Panc1 (cell line): ENCODE measurements around the gene DCAF11. TPM values are rescaled to one million over a fixed set of nuclear protein-coding genes. Genes with fewer than 3 reads are reported as not detected.

ENCODE experiments used
- ATAC-seq: fragments of 200-7000 bp; cut with Tn5 transposase; 2 replicates; pipeline ENCODE4 v1.9.1; 2020; ENCODE audit warnings: mild to moderate bottlenecking, moderate library complexity
- BruUV-seq: library from RNA; stranded (reverse); fragments of 400-500 nt; replicated peaks from 2 replicates; lab custom pipeline; 2021; lab: Mats Ljungman, UMichigan
- CTCF ChIA-PET: fragments of 300-600 bp; sonication (Branson Sonifier 250); formaldehyde crosslinking; loops from one replicate; lab custom pipeline; 2022; ENCODE audit warnings: antibody characterized with exemption; lab: Charles Lee
- POLR2A ChIA-PET: fragments of 300-600 bp; sonication (Branson Sonifier 250); formaldehyde crosslinking; loops from one replicate; lab custom pipeline; 2022; ENCODE audit warnings: antibody characterized with exemption; lab: Charles Lee
- DNase-seq: peaks from one replicate; pipeline ENCODE4 v3.0.0-alpha.2; 2010; ENCODE audit warnings: low read depth, low spot score
- H3K27ac ChIP-seq: 2 replicates; pipeline ENCODE4 v1.5.1; 2011; ENCODE audit warnings: mild to moderate bottlenecking, low read length, inconsistent platforms
- H3K27me3 ChIP-seq: fragments of 200-500 bp; sonication (Bioruptor generic); 2 replicates; pipeline ENCODE4 v1.6.0; 2014; ENCODE audit warnings: low read length, inconsistent platforms; ENCODE audit not compliant: control insufficient read depth, insufficient read depth
- H3K36me3 ChIP-seq: fragments of 200-500 bp; sonication (Bioruptor generic); 2 replicates; pipeline ENCODE4 v1.5.1; 2014; ENCODE audit warnings: inconsistent platforms, mild to moderate bottlenecking, low read length, moderate library complexity; ENCODE audit not compliant: control insufficient read depth, insufficient read depth
- H3K4me1 ChIP-seq: 2 replicates; pipeline ENCODE4 v1.5.1; 2011; ENCODE audit warnings: inconsistent platforms, mild to moderate bottlenecking, low read length, moderate library complexity; ENCODE audit not compliant: control insufficient read depth, insufficient read depth
- H3K4me3 ChIP-seq, 2 experiments: 2 replicates each; pipeline ENCODE4 v1.5.1; 2011 to 2012; ENCODE audit warnings: low read depth in 2 of 2, low read length in 2 of 2, mild to moderate bottlenecking in 2 of 2, inconsistent platforms in 1 of 2, moderate library complexity in 1 of 2
- H3K9me3 ChIP-seq: fragments of 200-500 bp; sonication (Bioruptor generic); 2 replicates; pipeline ENCODE4 v1.5.1; 2014; ENCODE audit warnings: low read depth, mild to moderate bottlenecking, inconsistent platforms, low read length, moderate library complexity; ENCODE audit not compliant: control insufficient read depth, insufficient read depth
- POLR2AphosphoS5 ChIP-seq: IDR thresholded peaks from 2 replicates; pipeline ENCODE4 v1.6.1; 2012; ENCODE audit warnings: mild to moderate bottlenecking, low read depth, low read length, moderate library complexity
- SIN3A ChIP-seq: IDR thresholded peaks from 2 replicates; pipeline ENCODE4 v1.6.1; 2012; ENCODE audit warnings: low read depth, mild to moderate bottlenecking, low read length, moderate library complexity, borderline replicate concordance; ENCODE audit not compliant: insufficient read depth
- TCF7L2 ChIP-seq: IDR thresholded peaks from 2 replicates; pipeline ENCODE4 v1.6.1; 2011; ENCODE audit warnings: mild to moderate bottlenecking, low read depth, low read length, inconsistent platforms
- in situ Hi-C: cut with HindIII; loops from 2 replicates; pipeline ENCODE4 v1.10.0; 2016; ENCODE audit warnings: low sequenced_read_pairs, low pct_unique_long_range_greater_than_20kb
- intact Hi-C: fragments of 100-400 bp; cut with micrococcal nuclease; formaldehyde crosslinking; loops from one replicate; pipeline ENCODE4 v1.10.0; 2022; ENCODE audit not compliant: unreplicated experiment
- total RNA-seq: library from RNA; stranded (reverse); gene quantifications from one replicate; pipeline ENCODE4 v1.2.1, GENCODE V29; 2021; ENCODE audit not compliant: unreplicated experiment
- TF ChIP-seq, protein P1 (sequence below): fragments of 450-650 bp; IDR thresholded peaks from 2 replicates; pipeline ENCODE4 v1.5.1; 2017; ENCODE audit warnings: mild to moderate bottlenecking
- TF ChIP-seq, protein P2 (sequence below), 2 experiments: IDR thresholded peaks; 2 replicates each; pipeline ENCODE4 v1.6.1; 2011 to 2012; ENCODE audit warnings: low read depth in 2 of 2, control low read depth in 1 of 2, low read length in 1 of 2, mild to moderate bottlenecking in 1 of 2, moderate library complexity in 1 of 2; ENCODE audit not compliant: insufficient read depth in 1 of 2

Gene DCAF11
- total RNA-seq, 1 experiment from 2014 or later: 37.4 TPM

DNA sequence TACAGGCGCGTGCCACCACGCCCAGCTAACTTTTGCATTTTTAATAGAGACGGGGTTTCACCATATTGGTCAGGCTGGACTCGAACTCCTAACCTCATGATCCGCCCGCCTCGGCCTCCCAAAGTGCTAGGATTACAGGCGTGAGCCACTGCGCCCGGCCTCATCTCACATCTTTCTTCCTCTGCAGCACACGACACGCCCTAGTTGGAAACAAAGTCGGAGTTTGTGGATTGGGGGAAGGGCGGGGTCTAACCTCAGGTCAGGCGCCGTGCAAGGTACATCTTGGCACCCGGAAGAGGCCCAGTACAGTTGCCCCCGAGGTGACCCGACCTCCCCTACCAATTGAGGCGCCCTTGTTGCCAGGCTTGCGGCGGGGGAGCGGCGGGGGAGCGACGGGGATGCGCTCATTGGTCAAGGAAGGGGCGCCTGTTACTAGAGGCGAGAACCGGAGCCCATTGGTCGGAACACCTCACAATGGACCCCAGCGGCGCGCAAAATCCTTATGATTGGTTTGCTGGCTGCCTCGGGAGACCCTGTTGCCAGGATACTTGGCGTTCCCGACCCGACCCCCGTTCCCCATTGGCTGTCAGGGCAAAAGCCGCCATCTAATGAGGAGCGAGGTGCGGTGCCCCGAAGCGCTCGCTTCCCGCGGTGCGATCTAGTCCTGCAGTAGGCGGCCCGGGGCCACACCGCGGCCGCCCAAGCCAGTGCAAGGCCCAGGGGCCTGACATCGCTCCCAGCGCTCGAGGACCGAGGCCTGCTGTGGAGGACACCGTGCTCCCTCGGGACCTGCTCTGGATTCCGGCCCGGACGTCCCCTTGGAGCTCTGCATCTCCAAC lies 57.1 kb downstream of the DCAF11 start, which contains the start of gene REC8:
Gene REC8 (plus strand): TSS at position 659 of the 839 bp plus-strand sequence. CDS start 473 bp downstream, outside the sequence.
- DNase-seq (no peak), ATAC-seq (no peak)
- ChIA-PET POLR2A (no interaction called here), CTCF (no interaction called here)
- TF ChIP-seq, protein P1, sequence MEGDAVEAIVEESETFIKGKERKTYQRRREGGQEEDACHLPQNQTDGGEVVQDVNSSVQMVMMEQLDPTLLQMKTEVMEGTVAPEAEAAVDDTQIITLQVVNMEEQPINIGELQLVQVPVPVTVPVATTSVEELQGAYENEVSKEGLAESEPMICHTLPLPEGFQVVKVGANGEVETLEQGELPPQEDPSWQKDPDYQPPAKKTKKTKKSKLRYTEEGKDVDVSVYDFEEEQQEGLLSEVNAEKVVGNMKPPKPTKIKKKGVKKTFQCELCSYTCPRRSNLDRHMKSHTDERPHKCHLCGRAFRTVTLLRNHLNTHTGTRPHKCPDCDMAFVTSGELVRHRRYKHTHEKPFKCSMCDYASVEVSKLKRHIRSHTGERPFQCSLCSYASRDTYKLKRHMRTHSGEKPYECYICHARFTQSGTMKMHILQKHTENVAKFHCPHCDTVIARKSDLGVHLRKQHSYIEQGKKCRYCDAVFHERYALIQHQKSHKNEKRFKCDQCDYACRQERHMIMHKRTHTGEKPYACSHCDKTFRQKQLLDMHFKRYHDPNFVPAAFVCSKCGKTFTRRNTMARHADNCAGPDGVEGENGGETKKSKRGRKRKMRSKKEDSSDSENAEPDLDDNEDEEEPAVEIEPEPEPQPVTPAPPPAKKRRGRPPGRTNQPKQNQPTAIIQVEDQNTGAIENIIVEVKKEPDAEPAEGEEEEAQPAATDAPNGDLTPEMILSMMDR: no peak
- TF ChIP-seq SIN3A (no peak), POLR2AphosphoS5 (no peak), TCF7L2 (no peak)
- TF ChIP-seq, protein P2, sequence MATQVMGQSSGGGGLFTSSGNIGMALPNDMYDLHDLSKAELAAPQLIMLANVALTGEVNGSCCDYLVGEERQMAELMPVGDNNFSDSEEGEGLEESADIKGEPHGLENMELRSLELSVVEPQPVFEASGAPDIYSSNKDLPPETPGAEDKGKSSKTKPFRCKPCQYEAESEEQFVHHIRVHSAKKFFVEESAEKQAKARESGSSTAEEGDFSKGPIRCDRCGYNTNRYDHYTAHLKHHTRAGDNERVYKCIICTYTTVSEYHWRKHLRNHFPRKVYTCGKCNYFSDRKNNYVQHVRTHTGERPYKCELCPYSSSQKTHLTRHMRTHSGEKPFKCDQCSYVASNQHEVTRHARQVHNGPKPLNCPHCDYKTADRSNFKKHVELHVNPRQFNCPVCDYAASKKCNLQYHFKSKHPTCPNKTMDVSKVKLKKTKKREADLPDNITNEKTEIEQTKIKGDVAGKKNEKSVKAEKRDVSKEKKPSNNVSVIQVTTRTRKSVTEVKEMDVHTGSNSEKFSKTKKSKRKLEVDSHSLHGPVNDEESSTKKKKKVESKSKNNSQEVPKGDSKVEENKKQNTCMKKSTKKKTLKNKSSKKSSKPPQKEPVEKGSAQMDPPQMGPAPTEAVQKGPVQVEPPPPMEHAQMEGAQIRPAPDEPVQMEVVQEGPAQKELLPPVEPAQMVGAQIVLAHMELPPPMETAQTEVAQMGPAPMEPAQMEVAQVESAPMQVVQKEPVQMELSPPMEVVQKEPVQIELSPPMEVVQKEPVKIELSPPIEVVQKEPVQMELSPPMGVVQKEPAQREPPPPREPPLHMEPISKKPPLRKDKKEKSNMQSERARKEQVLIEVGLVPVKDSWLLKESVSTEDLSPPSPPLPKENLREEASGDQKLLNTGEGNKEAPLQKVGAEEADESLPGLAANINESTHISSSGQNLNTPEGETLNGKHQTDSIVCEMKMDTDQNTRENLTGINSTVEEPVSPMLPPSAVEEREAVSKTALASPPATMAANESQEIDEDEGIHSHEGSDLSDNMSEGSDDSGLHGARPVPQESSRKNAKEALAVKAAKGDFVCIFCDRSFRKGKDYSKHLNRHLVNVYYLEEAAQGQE (IDR thresholded peaks at IDR 0.05; ENCODE audit: insufficient read depth in 1 of 2, low read depth in 2 of 2, low read length in 1 of 2): no peak
- no peaks in the 10 kb centered on the region for H3K36me3 ChIP-seq
- H3K9me3 ChIP-seq: no peaks in the 10 kb centered on the region
- intact Hi-C loops: no loop called here
- peak within 1 kb of the TSS in 1 of 2 experiments; percentile 16; a peak in 1 of 4 replicates for H3K4me3 ChIP-seq
- no peaks in the 10 kb centered on the region for H3K4me1 ChIP-seq
- in situ Hi-C loops: no loop called here
- no peak within 1 kb of the TSS for H3K27ac ChIP-seq
- BruUV-seq: no TSS peak
- H3K27me3 ChIP-seq: no peaks in the 10 kb centered on the region

DNA sequence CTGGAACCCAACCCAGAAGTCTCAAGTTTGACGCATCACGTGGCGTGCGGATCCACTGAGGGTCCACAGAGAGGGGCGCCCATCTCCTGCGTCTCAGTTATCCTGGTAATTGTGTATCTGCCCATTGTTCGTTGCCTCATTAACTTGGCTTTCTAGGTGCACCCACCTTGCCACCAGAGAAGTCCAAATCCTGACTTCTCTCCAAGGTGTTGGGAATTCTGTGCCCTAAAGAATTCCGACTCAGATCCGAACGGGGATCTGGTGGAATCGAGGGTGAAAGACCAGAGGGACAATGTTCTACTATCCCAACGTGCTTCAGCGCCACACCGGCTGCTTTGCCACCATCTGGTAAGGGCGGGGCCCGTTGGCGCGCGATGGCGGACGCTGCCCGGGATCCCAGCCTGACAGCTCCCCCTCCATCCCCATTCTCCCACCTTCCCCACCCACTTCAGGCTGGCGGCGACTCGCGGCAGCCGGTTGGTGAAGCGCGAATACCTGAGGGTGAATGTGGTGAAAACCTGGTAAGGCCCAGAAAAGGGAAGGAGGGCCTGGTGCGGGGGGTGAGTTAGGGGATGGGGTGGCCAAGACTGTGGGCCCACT lies 57.8 kb downstream of the DCAF11 start:
- intact Hi-C loops: no loop called here
- H3K27ac ChIP-seq: no peak overlapping the region
- TF ChIP-seq, protein P2 (IDR thresholded peaks at IDR 0.05; ENCODE audit: insufficient read depth in 1 of 2, low read depth in 2 of 2, low read length in 1 of 2): no peak
- no peak for TF ChIP-seq TCF7L2
- no peak for TF ChIP-seq POLR2AphosphoS5
- TF ChIP-seq, protein P1: no peak
- no peak for TF ChIP-seq SIN3A
- peak overlapping the region in 1 of 2 experiments; percentile 16; a peak in 1 of 4 replicates for H3K4me3 ChIP-seq
- ChIA-PET CTCF (no interaction called here), POLR2A (no interaction called here)
- BruUV-seq: no TSS peak
- ATAC-seq (no peak), DNase-seq (no peak)
- no peaks in the 10 kb centered on the region for H3K27me3 ChIP-seq
- in situ Hi-C loops: no loop called here
- H3K36me3 ChIP-seq: no peaks in the 10 kb centered on the region
- no peaks in the 10 kb centered on the region for H3K4me1 ChIP-seq
- no peaks in the 10 kb centered on the region for H3K9me3 ChIP-seq
